Epithelial cell of prostate (primary cell): ENCODE measurements around the gene GPR176.
"Not testable (repeated sequence)": the region's sequence is repeated elsewhere in the genome, so short reads cannot be mapped to it uniquely, and the experiment has no call there.

ENCODE experiments used
- DNase-seq: peaks from one replicate; pipeline ENCODE4 v3.0.0-alpha.2; 2011; ENCODE audit warnings: low read depth, low spot score
- H3K27ac ChIP-seq: fragments of 450-650 bp; 2 replicates; pipeline ENCODE4 v1.5.1; 2017; ENCODE audit warnings: mild to moderate bottlenecking

The GPR176 gene

DNA sequence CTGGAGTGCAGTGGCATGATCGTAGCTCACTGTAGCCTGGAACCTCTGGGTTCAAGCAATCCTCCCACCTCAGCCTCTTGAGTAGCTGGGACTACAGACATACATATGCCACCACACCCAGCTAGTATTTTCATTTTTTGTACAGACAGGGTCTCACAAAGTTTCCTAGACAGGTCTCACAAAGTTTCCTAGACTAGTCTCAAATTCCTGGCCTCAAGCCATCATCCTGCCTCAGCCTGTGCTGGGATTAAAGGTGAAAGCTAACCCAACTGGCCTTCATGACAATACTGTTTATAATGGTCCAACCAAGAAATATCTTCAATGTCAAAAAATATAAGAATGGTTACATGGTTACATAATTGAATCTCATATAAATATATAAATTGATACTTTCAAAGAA lies 24.0 kb downstream of the GPR176 start:
- no peak overlapping the region for H3K27ac ChIP-seq
- DNase-seq, result no peak

DNA sequence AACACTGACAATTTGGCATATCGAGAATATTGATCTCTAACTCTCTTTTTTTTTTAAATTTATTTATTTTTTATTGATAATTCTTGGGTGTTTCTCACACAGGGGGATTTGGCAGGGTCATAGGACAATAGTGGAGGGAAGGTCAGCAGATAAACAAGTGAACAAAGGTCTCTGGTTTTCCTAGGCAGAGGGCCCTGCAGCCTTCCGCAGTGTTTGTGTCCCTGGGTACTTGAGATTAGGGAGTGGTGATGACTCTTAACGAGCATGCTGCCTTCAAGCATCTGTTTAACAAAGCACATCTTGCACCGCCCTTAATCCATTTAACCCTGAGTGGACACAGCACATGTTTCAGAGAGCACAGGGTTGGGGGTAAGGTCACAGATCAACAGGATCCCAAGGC lies 27.0 kb downstream of the GPR176 start:
- DNase-seq, H3K27ac ChIP-seq: not testable (repeated sequence)

DNA sequence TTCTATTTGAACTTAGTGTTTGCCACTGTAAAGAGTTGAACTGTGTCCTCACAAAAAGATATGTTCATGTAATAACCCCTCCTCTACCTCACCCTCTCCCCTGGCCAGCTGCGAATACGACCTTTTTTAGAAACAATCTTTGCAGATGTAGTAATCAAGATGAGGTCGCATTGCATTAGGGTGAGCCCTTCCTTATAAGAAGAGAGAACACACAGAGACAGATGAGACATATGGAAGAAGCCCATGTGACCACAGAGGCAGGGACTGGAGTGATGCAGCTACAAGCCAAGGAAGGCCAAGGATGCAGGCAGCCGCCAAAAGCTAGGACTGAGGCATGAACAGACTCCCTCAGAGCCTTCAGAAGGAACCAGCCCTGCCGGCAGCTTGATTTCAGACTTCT lies 27.6 kb downstream of the GPR176 start:
- no peak overlapping the region for H3K27ac ChIP-seq
- DNase-seq, result no peak

DNA sequence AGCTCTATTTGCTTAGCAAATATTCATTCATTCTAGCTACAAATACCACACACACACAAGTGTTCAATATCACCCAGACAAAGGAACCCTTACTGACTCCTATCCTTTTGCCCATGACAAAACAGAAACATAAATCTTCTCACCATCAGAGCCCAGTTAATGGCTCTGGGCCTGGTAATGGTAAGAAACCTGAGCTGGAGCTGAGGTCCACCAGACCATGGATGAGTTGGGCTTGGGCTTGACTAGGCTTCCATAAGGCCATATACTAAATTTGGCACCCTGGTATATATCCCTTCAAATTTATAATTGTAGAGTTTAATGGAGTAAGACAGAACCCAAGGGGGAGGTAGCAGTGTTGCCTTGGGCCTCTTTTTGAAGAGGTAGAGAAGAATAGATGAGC lies 29.4 kb downstream of the GPR176 start:
- no peak overlapping the region for H3K27ac ChIP-seq
- no peak for DNase-seq

DNA sequence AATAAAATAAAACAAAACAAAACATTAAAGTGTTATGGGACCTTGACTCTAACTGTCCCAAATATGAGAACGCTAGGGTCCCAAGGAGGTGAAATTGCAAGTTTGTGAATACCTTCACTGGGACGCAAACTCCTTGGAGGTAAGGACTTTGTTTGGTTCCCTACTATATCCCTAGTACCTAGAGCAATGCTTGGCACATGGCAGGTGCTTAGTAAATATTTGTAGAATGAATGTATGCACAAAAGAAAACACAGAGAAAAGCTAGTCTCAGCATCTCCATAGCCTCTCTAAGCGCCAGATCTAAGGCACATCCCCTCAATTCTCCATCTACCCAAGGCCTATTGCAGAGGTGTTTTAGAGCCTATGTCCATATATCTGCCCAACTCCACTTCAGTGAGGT lies 30.5 kb downstream of the GPR176 start:
- no peak overlapping the region for H3K27ac ChIP-seq
- no peak for DNase-seq

DNA sequence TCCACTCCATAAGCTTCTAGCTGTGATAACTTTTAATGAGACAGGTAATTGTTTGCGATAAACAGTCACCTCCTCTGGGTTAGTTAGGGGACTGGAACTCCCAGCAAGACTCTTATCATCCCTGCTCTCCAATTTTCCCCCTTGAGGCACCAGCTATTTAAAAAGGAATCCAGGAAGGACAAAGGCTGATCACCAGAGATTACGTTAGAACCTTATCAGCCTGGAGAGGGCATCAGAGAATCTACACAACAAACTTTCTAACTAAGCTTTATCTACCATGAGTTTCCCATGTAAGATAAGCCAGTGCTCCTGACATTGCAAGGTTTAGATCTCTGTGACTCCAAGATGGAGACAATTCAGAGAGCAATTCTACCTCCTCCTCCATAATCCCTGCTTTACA lies 31.3 kb downstream of the GPR176 start:
- H3K27ac ChIP-seq, result no peak overlapping the region
- no peak for DNase-seq

DNA sequence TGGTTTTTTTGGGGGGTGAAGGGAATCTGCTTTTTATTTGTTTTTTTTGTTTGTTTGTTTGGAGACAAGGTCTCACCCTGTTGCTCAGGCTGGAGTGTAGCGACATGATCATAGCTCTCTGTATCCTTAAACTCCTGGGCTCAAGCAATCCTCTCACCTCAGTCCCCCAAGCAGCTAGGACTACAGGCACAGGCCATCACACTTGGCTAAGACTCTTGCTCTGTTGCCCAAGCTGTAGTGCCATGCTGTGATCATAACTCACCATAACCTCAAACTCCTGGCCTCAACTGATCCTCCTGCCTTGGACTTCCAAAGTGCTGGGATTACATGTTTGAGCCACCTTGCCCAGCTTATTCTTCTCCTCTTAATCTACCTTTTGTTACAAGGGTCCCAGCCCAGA lies 31.8 kb downstream of the GPR176 start:
- DNase-seq, result no peak
- H3K27ac ChIP-seq, result no peak overlapping the region

DNA sequence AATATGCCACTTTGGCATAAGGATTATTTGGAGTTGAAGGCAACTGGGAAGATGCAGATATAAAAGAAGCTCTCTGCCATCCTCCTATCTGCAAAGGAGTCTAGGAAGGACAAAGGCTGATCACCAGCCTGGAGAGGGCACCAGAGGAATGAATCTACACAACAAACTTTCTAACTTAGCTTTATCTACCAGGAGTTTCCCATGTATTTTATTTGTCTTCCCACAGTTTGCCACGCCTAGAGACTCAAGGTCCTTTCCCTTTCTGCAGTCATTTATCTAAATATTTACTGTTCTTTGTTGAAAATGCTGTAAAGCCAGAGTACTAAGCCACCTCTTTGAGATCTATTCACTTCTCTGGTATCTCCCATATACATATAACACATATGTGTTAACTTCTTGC lies 32.2 kb downstream of the GPR176 start:
- DNase-seq, result peak; percentile 20
- H3K27ac ChIP-seq, result no peak overlapping the region

DNA sequence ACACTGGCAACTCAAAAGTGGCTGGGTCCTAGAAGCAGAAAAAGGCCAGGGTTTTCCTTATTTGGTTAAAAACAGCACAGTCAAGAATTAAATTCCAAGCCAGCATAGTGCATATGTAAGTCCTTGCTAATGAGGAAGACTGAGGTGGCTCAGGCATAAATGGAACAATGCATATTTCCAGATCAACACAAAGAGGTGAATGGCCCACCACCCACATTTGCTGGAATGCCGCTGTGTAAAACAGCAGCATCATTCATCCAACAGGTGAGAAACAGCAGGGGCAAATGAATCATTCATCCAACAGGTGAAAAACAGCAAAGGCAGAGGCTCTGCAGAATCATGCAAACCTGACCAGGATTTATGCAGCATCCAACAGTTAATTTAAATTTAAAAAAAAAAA lies 32.9 kb downstream of the GPR176 start:
- no peak for DNase-seq
- no peak overlapping the region for H3K27ac ChIP-seq

DNA sequence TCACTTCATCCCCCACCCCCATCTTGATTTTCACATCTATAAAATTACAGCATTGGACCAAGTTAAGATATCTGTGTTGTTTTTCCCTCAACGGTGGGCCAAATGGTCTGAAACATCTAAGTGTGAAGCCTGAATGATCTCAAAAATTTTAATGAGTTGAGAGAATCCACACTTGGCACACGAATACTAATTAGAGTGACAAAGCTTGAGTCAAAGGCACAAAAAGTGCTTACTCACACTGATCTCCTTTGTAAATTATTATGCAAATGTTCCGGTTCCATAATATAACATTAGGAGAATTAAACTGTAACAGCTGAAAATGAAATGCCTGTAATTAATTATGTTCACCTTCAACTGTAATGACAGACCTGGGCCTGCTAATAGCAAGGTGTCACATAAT lies 33.6 kb downstream of the GPR176 start:
- no peak overlapping the region for H3K27ac ChIP-seq
- no peak for DNase-seq

DNA sequence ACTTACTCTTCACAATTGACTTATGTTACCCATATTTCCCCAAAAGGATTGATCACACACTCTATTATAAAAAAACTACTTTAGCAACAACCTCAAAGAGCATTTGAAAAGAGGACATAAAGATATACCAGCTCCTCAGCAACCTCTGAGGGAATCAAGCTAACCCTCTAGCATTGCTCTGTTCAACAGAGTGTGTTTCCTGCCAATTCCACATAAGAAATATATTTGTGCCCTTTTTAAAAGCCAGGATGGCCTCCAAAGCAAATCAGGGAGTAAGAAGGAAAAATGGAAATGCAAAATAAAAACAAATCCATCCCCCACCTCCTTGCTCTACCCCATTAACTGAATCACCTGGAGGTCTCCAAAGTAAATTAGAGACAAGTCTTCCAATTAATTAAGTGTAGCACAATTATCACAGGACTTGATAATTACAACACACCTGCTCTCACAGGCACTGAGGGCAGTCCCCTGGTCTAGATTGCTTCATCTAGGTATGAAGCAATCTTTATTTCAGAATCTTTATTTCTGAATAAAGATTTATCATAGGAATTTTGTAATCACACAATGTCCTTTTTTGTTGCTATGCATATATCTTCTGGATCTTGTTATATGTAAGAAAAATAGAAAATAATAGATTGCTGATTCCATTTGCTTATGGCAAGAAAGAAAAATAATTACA lies 34.8 kb downstream of the GPR176 start:
- DNase-seq, result no peak
- no peak overlapping the region for H3K27ac ChIP-seq

DNA sequence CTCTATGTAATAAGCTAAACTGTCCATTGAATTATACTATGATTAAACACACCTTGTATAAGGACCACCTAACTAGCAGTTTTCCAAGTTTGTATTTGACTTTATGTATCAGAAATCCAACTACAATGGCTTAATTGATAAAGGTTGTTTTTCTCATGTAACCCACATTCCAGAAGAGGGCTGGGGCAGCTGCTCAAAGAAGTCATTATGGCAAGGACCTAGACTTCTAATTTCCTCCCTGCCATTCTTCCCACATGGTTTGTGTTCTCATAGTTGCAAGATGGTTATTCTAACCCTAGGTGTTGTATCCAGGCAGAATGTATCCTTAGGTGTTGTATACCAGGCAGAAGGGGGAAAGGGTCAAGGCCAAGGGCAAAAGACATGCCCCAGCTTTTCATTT lies 35.7 kb downstream of the GPR176 start:
- DNase-seq, result no peak
- no peak overlapping the region for H3K27ac ChIP-seq

DNA sequence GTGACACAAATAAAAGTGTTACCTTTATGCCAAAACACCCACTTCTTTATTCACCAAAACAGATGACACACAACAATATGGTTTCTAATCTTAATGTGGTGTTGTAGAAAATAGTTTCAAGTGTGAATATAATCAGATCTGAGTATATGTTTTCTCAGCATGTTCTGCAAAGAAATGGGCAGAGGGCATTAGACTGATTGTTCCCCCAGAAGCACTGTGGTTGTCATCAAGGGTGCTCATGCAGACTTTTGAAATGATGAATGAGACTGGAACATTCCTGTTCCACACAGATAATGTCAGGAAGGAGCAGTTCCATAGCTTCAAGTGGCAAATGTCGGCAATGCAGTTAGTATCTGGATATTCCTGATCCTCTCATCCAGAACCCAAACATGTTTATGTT lies 37.5 kb downstream of the GPR176 start:
- H3K27ac ChIP-seq, result no peak overlapping the region
- no peak for DNase-seq

DNA sequence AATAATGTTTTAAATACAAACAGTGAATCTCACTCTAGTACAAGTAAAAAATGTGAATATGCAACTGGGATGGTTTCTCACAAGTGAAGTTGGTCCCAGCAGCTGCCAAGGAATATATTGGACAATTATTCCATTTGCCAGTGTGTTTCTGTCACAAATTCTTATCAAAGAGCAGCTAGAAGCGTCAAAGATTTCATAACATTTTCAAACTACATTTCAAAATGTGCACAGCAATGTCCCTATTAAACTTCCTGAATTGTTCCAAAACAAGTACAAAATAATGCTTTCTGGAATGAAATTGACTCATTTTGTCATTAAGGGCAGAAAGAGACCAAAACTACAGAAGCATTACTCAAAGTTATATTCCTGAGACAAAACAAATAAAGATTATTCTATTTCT lies 38.3 kb downstream of the GPR176 start:
- H3K27ac ChIP-seq, result no peak overlapping the region
- no peak for DNase-seq

DNA sequence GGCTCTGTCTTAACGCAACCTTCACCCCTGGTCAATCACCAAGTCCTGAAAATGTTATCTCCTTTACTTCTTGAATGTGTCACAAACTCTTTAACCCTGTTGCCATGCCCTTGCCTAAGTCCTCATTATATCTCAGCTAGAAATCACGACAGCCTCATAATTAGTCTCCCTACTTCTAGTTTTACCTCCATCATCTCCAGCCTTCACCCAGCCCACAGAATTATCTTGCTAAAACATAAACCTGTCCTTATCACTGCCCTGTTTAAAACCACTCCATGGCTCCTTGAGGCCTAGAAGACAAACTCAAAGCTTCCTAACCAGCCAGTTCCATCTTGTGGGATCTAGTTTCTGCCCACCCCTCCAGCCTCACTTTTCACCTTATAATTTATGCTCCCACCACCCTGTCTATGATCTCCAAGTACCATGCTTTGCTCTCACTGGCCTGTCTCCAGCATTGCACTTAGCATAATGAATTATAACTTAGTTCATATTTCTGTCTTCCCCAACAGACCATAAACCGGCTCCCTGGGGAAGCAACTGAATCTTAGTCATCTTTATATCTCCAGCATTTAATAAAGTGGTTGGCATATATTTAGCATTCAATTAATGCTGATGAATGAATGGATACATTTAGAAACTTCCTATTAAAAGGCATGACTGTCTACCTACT lies 39.2 kb downstream of the GPR176 start:
- no peak overlapping the region for H3K27ac ChIP-seq
- no peak for DNase-seq

DNA sequence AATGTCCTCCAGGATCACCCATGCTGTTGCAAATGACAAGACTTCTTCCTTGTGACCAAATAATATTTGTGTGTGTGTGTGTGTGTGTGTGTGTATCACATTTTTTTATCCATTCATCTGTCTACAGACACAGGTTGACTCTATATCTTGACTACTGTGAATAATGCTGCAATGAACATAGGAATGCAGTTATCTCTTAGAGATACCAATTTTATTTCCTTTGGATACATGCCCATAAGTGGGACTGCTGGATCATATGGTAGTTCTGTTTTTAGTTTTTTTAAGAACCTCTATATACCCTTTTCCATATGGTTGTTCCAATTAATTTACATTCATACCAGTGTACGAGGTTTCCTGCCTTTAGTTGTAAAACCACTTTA lies 41.7 kb downstream of the GPR176 start:
- DNase-seq, result no peak
- peak overlapping the region; percentile 64 for H3K27ac ChIP-seq

DNA sequence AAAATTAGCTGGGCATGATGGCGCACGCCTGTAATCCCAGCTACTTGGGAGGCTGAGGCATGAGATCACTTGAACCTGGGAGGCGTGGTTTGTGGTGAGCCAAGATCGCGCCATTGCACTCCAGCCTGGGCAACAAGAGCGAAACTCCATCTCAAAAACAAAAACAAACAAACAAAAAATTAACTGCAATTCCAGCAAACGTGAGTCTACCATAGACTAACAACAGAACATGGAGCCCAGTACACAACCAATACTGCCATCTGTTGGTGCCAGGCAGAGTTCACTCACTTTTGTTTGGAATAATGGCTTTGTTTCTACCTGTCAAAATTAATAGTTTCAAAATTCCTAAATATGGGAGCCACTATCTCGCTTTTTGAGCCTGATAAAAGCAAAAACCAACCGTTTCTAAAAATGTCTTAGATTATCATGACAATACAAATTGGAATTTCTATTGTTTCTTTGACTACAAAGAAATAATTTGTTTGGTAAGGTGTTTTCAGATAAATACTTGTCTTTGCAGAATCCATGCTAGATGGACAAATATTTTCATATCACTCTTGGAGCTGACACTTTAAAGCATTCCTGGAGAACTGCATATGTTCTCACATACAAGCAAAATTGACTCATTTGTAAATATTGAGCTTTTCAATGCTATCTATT lies 45.0 kb downstream of the GPR176 start:
- H3K27ac ChIP-seq, result no peak overlapping the region
- no peak for DNase-seq

DNA sequence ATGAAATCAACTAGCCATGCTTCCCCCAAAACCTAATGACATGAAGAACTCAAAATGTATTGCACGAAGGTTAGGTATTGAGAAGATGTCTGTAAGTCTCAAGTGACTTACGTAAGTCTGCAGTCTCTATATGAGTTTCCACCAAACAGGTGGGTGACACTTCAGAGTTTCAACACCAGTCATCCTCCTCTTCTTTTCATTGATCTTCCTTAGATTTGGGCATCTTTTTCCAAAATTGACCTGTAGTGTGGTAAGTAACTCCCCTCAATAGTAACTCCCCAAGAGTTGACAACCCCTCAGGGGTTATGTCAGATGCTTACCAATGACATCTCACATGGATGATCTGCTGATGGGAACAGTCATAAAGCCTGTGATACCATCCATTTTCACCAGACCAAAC lies 46.1 kb downstream of the GPR176 start:
- H3K27ac ChIP-seq, result no peak overlapping the region
- no peak for DNase-seq

DNA sequence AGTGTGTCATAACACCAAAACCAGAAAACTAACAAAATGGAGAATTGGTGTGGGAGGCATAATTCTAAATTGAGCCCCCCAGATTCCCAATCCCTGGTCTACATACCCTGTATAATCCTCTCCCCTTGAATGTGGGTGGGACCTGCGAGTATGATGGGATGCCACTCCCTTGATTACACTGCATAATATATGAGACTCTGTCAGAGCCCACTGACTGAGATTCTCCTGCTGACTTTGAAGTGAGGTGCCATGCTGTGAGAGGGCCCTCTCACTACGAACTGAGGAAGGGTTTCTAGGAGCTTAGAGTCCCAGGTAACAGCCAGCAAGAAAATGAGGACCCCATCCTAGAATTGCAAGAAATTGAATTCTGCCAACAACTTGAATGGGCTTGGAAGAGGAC lies 49.5 kb downstream of the GPR176 start:
- no peak for DNase-seq
- no peak overlapping the region for H3K27ac ChIP-seq

DNA sequence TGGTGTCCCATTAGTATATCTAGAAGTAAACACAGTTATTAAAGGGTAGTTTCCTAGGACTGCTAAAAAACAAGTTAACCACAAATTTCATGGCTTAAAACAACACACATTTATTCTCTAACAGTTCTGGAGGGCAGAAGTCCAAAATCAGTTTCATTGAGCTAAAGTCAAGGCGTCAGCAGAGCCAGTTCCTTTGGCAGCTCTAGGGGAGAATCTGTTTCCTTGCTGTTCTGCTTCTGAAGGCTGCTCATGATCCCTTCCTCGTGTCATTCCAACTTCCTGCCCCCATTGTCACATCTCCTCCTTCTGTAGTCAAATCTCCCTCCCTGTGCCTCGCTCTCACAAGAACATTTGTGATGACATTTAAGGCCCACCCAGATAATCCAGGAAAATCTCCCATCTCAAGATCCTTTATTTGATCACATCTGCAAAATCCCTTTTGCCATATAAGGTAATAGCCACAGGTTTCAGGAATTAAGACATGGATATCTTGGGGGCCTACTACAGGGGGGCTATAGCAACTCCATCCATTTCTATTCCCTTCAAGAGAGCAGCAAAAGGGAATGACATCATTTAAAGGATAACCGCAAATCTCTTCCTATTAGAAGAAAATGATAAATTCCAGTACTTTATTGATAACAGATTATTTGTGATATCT lies 50.1 kb downstream of the GPR176 start:
- no peak overlapping the region for H3K27ac ChIP-seq
- DNase-seq, result no peak

DNA sequence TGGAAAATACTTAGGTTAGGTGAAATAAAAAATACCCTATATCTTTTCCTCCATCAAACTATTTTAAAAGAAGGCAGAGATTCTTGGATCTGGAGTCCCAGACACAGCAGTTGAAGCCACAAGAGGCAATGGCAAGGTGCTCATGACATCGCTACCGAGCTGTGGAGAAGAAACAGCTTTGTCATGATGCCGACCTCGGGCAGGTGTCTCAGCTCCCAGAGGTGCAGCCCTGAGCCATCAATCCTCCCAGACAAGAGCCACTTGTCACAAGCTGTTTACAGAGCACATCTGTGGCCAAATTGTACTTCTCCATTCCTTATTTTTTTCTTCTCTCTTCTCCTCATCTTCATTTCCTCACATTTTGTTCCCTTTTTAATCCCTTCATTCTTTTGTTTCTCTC lies 50.8 kb downstream of the GPR176 start:
- no peak for DNase-seq
- H3K27ac ChIP-seq, result no peak overlapping the region
